Prostate gland (tissue), 2 donors: ENCODE results near the gene BBS9.
"Not testable (repeated sequence)": the region's sequence is repeated elsewhere in the genome, so short reads cannot be mapped to it uniquely, and the experiment has no call there.

Source experiments
- CTCF ChIP-seq, 4 experiments: fragments of 200-600 bp in 2 of 4; fragments of 450-650 bp in 2 of 4; sonication (generic) in 2 of 4; IDR thresholded peaks; 1 replicate in 3 of 4; 2 replicates in 1 of 4; pipeline ENCODE4 v1.5.1; 2016 to 2019; ENCODE audit warnings: antibody characterized with exemption in 4 of 4, mild to moderate bottlenecking in 2 of 4, moderate library complexity in 2 of 4
- POLR2A ChIP-seq: fragments of 450-650 bp; IDR thresholded peaks from one replicate; pipeline ENCODE4 v1.6.1; 2016; ENCODE audit warnings: antibody characterized with exemption, mild to moderate bottlenecking
- POLR2AphosphoS5 ChIP-seq: sonication (generic); formaldehyde crosslinking; IDR thresholded peaks from one replicate; pipeline ENCODE4 v1.6.1; 2017; ENCODE audit warnings: antibody characterized with exemption

- not testable (repeated sequence) for TF ChIP-seq CTCF (IDR thresholded peaks at IDR 0.05); POLR2AphosphoS5; POLR2A
Measured at GRCh38 chr7:33527613-33528012, 398.2 kb downstream of the BBS9 start.
